ENCODE data around the gene WBP1L. TPM values are rescaled to one million over a fixed set of nuclear protein-coding genes. Genes with fewer than 3 reads are reported as not detected.

WBP1L gene
- total RNA-seq, 1 donor from 2014 or later: 80.8 TPM

DNA sequence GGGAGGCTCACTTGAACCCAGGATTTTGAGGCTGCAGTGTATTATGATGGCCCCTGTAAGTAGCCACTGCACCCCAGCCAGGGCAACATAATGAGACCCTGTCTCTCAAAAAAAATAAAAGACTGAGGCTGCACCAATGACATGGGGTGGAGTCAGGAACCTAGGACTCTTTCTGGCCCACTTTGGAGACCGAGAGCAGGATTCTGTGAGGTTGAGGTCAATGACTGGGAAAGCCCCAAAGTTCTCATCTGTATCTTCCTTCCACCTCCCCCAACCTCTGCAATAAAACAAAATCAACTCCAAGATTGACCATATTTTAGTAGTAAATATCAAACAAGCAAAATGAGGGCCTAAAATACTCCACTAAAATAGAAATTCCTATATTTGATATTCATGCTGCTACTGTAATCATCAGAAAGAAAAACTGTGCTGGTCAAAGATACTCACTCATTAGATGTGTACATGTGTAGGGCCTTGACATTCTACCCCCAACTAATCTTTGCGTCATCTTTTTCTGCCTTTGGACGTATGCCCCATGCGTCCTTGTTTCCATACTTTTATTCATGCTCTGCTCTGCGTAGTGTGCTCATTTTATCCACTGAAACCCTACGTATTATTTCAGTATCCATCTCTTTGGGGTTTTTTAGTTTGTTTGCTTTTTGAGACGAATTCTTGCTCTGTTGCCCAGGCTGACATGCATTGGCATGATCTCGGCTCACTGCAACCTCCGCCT, 23.8 kb downstream of the WBP1L start:
- H3K9me3 ChIP-seq: no peaks in the 10 kb centered on the region

DNA sequence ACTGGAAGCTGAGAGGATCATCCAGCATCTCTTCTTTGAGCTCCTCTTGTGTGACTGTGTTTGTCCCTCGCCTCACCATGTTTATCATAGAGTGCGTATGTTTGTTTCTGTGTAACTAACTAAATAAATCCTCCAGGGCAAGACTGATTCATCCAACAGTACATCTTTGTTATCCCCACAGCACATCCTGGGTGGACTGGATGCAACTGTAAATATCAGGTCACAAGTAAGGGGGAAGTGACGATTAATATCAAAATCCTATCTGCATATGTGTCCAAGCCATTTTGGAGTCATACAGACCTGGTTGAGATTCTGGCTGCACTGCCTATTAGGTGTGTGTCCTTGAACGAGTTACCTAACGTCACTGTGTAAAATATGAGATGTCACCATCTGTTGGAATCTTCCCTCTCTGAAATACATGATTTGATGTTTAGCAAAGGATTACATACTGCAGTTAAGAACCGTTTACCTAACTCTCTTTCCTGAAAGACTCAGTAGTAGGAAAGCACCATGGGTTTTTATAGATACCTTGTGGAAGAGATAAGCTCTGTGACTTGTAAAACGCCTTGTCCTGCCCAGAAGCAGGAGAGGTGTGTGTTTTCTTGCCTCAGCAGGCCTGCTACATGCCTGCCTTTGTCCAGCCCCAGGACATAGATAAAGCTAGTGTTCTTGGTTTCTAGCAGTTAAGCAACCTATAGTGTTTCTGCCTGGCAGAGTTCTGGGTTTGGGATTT, 25.8 kb downstream of the WBP1L start:
- Histone ChIP-seq H3K4me1 (peaks cover 80% of the 10 kb centered on the region), H3K4me3 (no peak overlapping the region), H3K9me3 (no peaks in the 10 kb centered on the region), H3K27ac (peak overlapping the region; percentile 65), H3K27me3 (no peaks in the 10 kb centered on the region), H3K36me3 (no peaks in the 10 kb centered on the region)
- TF ChIP-seq POLR2A (IDR thresholded peaks at IDR 0.05) (no peak), POLR2AphosphoS5 (IDR thresholded peaks at IDR 0.05; ENCODE audit: insufficient read depth in 1 of 2, low read depth in 1 of 2) (peak in 1 of 2 donors; percentile 73)
- TF ChIP-seq, protein P1, sequence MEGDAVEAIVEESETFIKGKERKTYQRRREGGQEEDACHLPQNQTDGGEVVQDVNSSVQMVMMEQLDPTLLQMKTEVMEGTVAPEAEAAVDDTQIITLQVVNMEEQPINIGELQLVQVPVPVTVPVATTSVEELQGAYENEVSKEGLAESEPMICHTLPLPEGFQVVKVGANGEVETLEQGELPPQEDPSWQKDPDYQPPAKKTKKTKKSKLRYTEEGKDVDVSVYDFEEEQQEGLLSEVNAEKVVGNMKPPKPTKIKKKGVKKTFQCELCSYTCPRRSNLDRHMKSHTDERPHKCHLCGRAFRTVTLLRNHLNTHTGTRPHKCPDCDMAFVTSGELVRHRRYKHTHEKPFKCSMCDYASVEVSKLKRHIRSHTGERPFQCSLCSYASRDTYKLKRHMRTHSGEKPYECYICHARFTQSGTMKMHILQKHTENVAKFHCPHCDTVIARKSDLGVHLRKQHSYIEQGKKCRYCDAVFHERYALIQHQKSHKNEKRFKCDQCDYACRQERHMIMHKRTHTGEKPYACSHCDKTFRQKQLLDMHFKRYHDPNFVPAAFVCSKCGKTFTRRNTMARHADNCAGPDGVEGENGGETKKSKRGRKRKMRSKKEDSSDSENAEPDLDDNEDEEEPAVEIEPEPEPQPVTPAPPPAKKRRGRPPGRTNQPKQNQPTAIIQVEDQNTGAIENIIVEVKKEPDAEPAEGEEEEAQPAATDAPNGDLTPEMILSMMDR (IDR thresholded peaks at IDR 0.05): no peak
- intact Hi-C loops (cut with DNase I): no loop called here
- no peak for DNase-seq (ENCODE audit: extremely low spot score in 2 of 2)

More for the DNA sequence above, 23.8 kb downstream of the WBP1L start:
- intact Hi-C loops (cut with DNase I): no loop called here
- Histone ChIP-seq H3K4me3 (no peak overlapping the region), H3K27me3 (no peaks in the 10 kb centered on the region), H3K27ac (no peak overlapping the region), H3K36me3 (no peaks in the 10 kb centered on the region), H3K4me1 (peaks cover 77% of the 10 kb centered on the region)
- no peak for DNase-seq (ENCODE audit: extremely low spot score in 2 of 2)
- TF ChIP-seq POLR2A (IDR thresholded peaks at IDR 0.05) (no peak), POLR2AphosphoS5 (IDR thresholded peaks at IDR 0.05; ENCODE audit: insufficient read depth in 1 of 2, low read depth in 1 of 2) (no peak)
- TF ChIP-seq, protein P1 (IDR thresholded peaks at IDR 0.05): no peak

DNA sequence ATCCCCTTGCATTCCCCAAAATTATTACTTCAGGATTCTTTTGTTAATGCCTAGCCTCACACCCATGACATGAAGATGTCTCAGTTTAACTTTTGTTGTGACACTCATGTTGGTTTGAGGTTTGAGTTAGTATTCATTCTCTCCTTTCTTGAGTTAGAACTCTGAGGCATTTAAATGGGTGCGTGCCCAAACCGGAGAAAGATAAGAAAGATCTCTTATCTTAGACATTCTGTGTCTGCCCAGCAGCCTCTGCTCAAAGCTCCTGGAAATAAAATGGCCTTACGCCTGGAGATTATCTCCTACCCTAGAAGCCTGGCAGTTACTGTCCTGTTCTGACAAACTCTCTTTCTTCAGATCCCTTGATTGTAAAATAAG, 26.3 kb downstream of the WBP1L start:
- Histone ChIP-seq H3K27me3 (no peaks in the 10 kb centered on the region), H3K4me1 (peaks cover 80% of the 10 kb centered on the region), H3K36me3 (no peaks in the 10 kb centered on the region), H3K4me3 (no peak overlapping the region), H3K27ac (peak overlapping the region; percentile 65), H3K9me3 (no peaks in the 10 kb centered on the region)
- DNase-seq (ENCODE audit: extremely low spot score in 2 of 2): no peak
- intact Hi-C loops (cut with DNase I): no loop called here
- no peak for TF ChIP-seq POLR2A (IDR thresholded peaks at IDR 0.05)
- TF ChIP-seq, protein P1 (IDR thresholded peaks at IDR 0.05): no peak
- TF ChIP-seq POLR2AphosphoS5 (IDR thresholded peaks at IDR 0.05; ENCODE audit: insufficient read depth in 1 of 2, low read depth in 1 of 2): no peak

DNA sequence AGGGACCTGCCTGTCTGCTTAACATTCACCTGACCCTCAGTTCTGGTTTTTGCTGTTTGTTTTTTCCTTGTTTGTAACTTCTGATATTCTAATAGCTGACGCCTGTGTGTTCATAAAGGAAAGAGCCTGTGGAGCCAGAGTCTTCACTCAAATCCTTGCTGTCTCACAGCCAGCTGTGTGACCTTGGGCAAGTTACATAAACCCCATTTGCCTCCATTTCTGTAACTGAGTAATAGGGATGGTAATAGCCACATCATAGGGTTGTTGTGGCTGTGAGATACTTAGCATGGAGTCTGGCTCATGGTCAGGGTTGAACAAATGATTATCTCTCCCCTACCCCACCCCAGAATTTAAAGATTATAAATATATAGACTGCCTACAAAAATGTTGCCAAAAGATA, 27.0 kb downstream of the WBP1L start:
- H3K27me3 ChIP-seq: no peaks in the 10 kb centered on the region
- peaks cover 80% of the 10 kb centered on the region for H3K4me1 ChIP-seq
- H3K27ac ChIP-seq: peak overlapping the region; percentile 65
- H3K9me3 ChIP-seq: no peaks in the 10 kb centered on the region
- H3K4me3 ChIP-seq: no peak overlapping the region
- no peak for TF ChIP-seq POLR2A (IDR thresholded peaks at IDR 0.05)
- TF ChIP-seq, protein P1 (IDR thresholded peaks at IDR 0.05): no peak
- TF ChIP-seq POLR2AphosphoS5 (IDR thresholded peaks at IDR 0.05; ENCODE audit: insufficient read depth in 1 of 2, low read depth in 1 of 2): no peak
- no peaks in the 10 kb centered on the region for H3K36me3 ChIP-seq
- intact Hi-C loops (cut with DNase I): no loop called here
- DNase-seq (ENCODE audit: extremely low spot score in 2 of 2): no peak

DNA sequence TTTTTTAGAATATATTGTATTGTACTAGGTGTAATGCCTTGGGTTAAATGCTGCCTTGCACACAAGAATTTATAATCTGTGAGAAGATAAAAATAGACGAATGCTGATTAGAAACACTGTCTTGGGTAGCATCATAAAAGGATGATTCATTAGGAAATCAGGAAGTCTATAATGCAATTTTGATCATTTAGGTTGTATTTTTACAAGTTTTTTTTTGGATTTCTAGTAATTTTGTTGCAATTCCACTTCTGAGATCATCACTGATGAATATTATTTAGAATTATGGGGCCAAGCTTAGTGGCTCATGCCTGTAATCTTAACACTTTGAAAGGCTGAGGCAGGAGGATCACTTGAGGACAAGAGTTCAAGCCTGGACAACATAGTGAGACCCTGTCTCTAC, 29.6 kb downstream of the WBP1L start:
- TF ChIP-seq, protein P1 (IDR thresholded peaks at IDR 0.05): no peak
- no peak for TF ChIP-seq POLR2A (IDR thresholded peaks at IDR 0.05)
- no peak for TF ChIP-seq POLR2AphosphoS5 (IDR thresholded peaks at IDR 0.05; ENCODE audit: insufficient read depth in 1 of 2, low read depth in 1 of 2)
- Histone ChIP-seq H3K36me3 (no peaks in the 10 kb centered on the region), H3K9me3 (no peaks in the 10 kb centered on the region), H3K27ac (peak overlapping the region; percentile 88), H3K4me3 (no peak overlapping the region), H3K27me3 (no peaks in the 10 kb centered on the region), H3K4me1 (peaks cover 84% of the 10 kb centered on the region)
- intact Hi-C loops (cut with DNase I): no loop called here
- no peak for DNase-seq (ENCODE audit: extremely low spot score in 2 of 2)

Measured in vagina (tissue), 2 donors.